Ecto neural progenitor cell (in vitro differentiated cells): ENCODE results near the gene DCTN5.
A peak's percentile ranks its signal among the peaks of the same experiment; 100 is the strongest.
"Not testable (repeated sequence)": the region's sequence is repeated elsewhere in the genome, so short reads cannot be mapped to it uniquely, and the experiment has no call there.

Experiments
- DNase-seq: peaks from one replicate; pipeline ENCODE4 v3.0.0-alpha.2; 2018; ENCODE audit warnings: low spot score

DCTN5 gene

GRCh38 chr16:23640931-23641765, at the start of gene DCTN5, which contains the start of gene PALB2:
TSS of gene DCTN5 (plus strand) at chr16:23641466. CDS start at chr16:23641543, 77 bp downstream.
TSS of gene PALB2 (minus strand) at chr16:23641310. CDS start at chr16:23641157, 153 bp downstream.
- DNase-seq = peak; percentile 86

DNA sequence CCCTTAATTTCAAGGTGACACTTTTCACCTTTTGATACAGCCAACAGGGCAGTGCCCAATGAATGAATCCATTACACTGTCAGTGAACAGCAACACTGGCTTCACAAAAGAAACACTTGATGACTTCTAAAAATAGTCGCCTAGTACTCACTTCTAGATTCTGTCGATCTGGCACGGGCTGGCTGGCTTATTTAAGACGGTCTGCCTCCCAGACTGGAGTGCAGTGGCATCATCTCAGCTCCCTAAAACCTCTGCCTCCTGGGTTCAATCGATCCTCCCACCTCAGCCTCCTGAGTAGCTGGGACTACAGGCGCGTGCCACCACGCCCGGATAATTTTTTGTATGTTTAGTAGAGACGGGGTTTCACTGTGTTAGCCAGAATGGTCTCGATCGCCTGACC, 47.1 kb upstream of the DCTN5 start:
- no peak for DNase-seq

DNA sequence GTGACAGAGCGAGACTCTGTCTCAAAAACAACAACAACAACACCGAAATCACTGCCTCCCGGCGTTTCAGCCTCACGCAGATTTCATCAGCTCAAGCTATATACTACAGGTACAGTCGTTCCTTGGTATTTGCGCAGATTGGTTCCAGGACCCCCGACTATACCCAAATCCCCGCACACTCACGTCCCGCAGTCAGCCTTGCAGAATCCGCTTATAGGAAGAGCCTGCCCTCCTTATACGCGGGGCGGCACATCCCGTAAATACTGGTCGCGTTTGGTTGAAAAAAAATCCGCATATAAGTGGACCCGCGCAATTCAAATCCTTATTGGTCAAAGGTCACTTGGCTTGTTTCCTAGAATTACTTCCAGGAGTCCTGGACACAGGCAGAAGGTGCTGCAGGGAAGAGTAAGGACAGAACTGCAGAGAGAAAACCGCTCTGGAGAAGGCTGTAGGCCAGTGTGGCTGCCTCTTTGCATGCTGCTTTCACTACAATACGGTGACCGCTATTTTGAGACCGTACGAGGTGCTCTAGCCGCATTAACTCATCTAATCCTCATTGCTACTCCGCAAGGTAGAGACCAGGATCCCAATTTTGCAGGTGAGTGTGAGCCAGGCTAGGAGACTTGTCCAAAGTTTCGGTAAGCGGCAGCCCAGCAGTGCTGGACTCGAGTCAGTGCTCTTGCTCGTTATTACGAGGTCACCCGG, 45.9 kb upstream of the DCTN5 start:
- DNase-seq = no peak

DNA sequence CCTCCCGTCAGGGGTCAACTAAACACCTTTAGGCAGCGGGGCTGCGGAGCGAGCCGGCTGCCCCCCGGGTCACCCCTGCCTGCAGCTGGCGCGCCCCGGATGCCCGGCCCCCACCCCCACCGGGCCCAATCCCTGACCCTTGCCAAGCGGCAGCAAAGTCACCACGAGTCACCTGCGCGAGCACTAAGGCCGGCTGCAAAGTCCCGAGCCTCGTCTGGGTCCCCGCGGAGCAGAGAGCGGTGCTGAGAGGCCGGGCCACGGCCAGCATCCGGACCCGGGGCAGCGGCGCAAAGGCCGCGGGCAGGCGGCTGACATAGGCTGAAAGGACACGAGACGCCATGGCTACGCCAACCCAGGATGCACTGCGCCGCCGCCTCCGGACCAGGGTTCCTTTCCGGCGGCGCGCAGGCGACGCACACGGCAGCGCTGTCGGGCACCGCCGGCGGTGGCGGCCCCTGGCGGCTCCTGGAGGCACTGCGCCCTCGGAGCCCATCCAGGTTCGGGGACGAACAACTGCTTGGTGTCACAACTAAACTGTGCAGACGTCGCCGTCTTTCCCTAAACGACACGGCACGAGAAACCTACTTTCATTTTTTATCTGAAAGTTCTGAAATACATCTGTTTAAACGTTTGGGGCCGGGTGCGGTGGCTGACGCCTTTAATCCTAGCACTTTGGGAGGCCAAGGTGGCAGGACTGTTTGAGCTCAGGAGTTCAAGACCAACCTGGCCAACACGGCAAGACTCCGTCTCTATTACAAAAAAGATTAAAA, 45.1 kb upstream of the DCTN5 start, which contains the start of gene NDUFAB1:
NDUFAB1 (minus strand) TSS at position 366 of the 770 bp plus-strand sequence; CDS start at position 340, 26 bp downstream.
- peak; percentile 94 for DNase-seq

GRCh38 chr16:23597003-23597756, 44.1 kb upstream of the DCTN5 start:
- peak; percentile 65 for DNase-seq

- no peak for DNase-seq
Measured at GRCh38 chr16:23607726-23608125, 33.5 kb upstream of the DCTN5 start.

DNA sequence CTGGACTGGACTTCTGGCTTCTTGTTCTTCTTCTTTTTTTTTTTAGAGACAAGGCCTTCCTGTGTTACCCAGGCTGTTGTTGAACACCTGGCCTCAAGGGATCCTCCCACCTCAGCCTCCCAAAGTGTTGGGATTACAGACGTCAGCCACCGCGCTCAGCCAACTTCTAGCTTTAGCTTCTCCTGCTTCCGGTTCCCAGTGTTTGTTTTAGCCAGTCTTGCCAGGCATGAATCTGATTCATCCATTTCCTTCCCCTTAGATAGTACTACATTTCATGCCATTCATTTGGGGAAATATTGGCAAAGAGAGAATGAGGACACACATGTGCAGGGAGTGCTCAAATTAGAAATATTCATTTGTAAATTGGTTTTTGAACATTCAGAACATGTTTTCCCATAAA, 33.1 kb upstream of the DCTN5 start:
- no peak for DNase-seq

GRCh38 chr16:23609929-23610328, 31.3 kb upstream of the DCTN5 start:
- DNase-seq = no peak

DNA sequence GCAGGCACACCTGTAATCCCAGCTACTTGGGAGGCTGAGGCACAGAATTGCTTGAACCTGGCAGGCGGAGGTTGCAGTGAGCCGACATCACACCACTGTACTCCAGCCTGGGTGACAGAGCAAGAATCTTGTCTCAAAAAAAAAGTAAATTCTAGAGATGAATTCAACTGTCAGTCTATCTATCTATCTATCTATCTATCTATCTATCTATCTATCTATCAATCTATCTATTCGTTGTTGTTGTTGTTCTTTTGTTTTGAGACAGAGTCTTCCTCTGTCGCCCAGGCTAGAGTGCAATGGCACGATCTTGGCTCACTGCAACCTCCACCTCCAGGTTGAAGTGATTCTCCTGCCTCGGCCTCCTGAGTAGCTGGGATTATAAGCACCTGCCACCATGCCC, 30.4 kb upstream of the DCTN5 start:
- DNase-seq = not testable (repeated sequence)

DNA sequence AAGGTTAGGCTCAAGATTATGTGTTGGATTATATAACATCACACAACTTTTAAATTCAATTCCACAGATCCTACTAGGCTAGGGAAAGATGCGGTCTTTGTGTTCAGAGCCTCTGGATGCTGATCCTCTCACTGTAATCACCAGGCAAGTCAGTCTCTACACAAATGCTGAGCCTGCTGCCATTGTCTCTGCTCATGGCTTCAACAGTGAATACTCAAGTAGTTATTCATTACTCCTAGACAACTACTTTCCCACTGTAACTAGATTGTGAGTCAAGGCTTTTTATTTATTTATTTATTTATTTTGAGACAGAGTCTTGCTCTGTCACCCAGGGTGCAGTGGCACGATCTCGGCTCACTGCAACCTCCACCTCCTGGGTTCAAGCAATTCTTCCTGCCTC, 29.3 kb upstream of the DCTN5 start:
- no peak for DNase-seq

DNA sequence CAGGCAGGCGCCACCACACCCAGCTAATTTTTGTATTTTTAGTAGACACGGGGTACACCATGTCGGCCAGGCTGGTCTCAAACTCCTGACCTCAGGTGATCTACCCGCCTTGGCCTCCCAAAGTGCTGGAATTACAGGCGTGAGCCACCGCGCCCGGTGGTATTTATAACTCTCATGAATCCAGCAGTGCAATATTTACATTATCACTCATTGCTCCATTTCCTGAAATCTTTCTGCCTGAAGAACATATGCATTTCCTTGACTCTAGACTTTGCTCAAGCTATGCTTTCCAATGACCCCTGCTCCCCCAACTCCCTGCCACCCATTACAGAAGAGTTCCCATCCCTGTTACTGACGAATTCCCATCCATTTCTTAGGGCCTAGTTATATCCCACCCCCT, 25.5 kb upstream of the DCTN5 start:
- DNase-seq = no peak

DNA sequence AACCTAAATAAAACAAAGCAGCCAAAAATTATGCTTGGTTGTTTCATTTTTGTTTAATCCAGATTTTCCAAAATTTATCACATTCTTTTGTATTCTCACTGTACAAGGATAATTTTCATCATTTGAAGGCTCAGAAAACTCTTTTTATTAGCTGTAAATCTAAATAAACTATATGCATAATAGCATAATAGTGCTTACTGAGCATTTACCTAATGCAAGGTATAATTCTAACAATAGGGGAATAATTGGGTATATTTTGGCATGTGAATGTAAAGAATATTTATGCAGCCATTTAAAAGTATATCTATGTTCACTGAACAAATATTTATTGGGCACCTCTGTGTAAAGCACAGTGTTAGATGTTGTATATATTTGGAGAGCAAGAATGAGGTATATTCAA, 17.2 kb upstream of the DCTN5 start:
- DNase-seq = no peak

DNA sequence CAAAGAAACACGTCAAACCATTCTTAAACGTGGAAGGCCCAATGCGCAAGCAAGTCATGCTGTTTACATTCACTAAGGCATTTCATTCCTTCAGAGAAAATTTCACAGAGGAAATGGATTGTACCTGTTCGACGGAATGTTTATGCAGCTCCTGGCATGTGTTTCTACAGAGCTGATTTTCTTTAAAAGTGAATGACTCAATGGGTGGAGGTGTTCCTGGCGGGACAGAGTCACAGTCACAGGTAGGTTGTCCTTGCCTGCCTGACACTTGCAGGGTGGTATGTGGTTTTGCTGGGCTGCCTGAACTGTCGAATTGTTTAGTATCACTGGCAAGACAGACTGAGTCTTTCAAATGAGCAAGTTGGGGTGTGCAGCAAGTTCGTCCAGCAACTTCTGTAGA, 11.8 kb upstream of the DCTN5 start:
- DNase-seq = no peak

- DNase-seq = not testable (repeated sequence)
Measured at GRCh38 chr16:23631874-23632273, 9.4 kb upstream of the DCTN5 start.

DNA sequence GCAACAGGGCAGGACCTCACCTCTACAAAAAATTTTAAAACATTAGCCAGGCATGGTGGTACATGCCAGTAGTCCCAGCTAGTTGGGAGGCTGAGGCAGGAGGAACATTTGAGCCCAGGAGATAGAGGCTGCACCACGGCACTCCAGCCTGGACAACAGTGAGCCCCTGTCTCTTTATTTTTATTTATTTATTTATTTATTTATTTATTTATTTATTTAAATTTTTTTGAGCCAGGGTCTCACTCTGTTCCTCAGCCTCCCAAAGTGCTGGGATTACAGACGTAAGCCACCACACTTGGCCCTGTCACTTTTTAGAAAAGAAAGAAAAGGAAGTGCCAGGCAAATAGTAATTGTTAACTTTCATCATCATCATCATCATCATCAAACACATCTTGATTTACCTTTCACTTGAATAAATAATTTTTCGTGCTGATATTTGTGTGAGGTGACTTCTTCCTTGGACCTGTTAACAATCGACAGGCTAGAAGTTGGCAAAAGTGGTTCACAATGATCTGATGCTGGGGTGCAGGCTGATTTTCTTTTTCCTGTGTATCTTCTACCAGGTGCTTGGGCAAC, 6.7 kb upstream of the DCTN5 start:
- no peak for DNase-seq

DNA sequence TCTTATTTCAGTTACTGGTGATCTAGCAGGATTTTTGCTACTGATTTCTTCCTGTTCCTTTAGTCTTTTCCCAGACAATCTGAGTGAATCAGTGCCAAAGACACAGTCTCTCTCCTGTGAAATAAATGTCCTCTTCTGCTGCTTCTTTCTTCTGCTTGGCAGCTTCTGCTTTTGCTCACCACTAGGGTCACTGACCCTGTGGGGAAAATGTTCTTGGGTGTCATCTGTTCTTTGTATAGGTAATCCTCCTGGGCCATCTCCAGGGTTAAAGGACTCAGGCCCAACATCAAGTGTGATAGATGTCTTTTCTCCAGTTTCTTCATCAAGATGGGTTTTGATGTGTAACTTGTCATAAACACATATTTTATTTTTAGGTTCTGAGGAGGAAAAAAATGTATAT, 5.3 kb upstream of the DCTN5 start:
- DNase-seq = no peak

- DNase-seq = no peak
Measured at GRCh38 chr16:23640615-23640930, 693 bp upstream of the DCTN5 start.

DNA sequence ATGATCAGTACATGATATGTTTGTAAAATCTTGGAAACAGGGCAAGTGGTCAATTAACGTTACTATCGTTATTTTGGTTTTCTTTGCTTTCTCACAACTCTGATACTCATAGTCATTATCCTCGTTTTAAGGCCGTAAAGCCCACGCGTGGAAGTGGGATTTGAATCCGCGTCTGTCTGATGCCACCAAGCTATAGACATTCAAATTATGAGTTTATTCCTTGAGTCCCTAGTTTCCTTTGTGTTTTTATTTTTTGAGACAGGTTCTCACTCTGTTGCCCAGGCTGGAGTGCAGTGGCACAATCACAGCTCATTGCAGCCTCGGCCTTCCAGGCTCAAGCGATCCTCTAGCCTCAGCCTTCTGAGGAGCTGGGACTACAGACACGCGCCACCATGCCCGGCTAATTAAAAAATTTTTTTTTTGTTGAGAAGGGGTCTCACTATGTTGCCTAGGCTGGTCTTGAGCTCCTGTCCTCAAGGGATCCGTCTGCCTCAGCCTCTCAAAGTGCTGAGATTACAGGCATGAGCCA, 1.0 kb downstream of the DCTN5 start:
- DNase-seq = no peak

GRCh38 chr16:23650674-23651416, 9.6 kb downstream of the DCTN5 start:
- no peak for DNase-seq

DNA sequence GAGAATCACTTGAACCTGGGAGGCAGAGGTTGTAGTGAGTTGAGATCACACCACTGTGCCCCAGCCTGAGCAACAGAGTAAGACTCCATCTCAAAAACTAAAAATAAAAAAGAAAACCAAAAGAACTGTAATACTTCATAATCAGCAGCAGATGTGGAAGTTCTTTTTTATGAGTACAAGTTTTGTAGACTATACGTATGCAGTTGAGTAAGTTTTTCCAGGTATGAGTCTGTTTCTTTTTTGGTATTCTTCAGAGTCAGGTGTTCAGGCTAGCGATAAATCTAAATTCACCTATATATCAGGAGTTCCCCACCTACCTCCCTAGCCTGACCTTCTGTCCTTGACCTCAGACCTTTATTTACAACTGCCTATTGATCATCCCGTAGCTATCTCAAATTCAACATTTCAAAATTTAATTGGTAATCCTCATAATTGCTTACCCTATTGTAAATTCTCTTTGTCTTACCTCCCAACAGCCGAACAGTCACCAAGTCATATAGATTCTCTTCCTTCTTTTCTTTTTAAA, 10.7 kb downstream of the DCTN5 start:
- no peak for DNase-seq
